HG02759 (cell line): ENCODE measurements around the gene ITM2B.
A peak's percentile ranks its signal among the peaks of the same experiment; 100 is the strongest.

Experiments used
- ATAC-seq: cut with Tn5 transposase; IDR thresholded peaks from one replicate; pipeline ENCODE4 v1.9.1; 2021; ENCODE audit warnings: mild to moderate bottlenecking, moderate library complexity; ENCODE audit not compliant: unreplicated experiment

The ITM2B gene

DNA sequence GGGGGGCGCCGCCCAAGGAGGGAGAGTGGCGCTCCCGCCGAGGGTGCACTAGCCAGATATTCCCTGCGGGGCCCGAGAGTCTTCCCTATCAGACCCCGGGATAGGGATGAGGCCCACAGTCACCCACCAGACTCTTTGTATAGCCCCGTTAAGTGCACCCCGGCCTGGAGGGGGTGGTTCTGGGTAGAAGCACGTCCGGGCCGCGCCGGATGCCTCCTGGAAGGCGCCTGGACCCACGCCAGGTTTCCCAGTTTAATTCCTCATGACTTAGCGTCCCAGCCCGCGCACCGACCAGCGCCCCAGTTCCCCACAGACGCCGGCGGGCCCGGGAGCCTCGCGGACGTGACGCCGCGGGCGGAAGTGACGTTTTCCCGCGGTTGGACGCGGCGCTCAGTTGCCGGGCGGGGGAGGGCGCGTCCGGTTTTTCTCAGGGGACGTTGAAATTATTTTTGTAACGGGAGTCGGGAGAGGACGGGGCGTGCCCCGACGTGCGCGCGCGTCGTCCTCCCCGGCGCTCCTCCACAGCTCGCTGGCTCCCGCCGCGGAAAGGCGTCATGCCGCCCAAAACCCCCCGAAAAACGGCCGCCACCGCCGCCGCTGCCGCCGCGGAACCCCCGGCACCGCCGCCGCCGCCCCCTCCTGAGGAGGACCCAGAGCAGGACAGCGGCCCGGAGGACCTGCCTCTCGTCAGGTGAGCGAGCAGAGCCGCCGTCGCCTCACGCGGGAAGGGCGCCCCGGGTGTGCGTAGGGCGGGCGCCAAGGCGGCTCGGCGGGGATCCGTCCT is 70.5 kb downstream of the ITM2B start, which contains the start of gene RB1:
RB1 (plus strand) TSS at position 393 of the 784 bp plus-strand sequence; CDS start at position 555, 162 bp downstream.
- ATAC-seq, result peak; percentile 87

DNA sequence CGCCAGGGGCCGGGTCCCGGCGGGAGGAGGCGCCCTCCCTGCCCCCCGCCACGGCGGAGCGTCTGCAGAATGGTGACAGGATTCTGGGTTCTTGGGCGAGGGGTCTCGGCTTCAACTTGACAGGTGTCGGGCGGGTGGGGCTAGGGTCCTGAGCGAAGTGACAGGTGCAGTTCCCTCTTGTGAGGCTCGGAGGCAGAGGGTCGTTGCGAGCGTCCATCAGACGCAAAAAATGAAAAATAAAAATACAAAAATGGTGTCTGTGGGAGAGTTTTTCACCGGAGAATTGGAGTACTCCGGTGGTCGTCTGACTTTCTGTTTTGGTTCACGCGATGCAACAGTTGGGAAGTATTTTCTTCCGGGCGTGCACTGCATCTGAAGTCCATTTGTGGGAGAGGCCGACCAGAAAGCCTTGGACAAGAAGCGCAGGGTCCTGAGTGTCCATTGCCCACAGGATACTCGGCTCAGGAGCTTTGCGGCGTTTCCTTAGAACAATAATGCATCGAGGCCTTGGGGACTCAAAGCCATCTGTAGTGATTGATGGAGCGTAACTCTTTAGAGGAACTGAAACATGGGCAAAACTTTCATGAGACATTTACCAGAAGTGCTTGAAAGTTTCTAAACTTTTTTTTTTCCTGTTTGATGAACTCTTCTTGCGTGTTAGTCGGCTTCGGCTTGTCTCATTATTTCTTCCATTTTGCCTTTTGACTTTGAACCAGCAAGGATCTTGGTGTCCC is 71.3 kb downstream of the ITM2B start:
- ATAC-seq, result peak; percentile 61

GRCh38 chr13:48311223-48311622 is 78.2 kb downstream of the ITM2B start:
- no peak for ATAC-seq

GRCh38 chr13:48315969-48316650 is 83.1 kb downstream of the ITM2B start:
- ATAC-seq, result no peak

DNA sequence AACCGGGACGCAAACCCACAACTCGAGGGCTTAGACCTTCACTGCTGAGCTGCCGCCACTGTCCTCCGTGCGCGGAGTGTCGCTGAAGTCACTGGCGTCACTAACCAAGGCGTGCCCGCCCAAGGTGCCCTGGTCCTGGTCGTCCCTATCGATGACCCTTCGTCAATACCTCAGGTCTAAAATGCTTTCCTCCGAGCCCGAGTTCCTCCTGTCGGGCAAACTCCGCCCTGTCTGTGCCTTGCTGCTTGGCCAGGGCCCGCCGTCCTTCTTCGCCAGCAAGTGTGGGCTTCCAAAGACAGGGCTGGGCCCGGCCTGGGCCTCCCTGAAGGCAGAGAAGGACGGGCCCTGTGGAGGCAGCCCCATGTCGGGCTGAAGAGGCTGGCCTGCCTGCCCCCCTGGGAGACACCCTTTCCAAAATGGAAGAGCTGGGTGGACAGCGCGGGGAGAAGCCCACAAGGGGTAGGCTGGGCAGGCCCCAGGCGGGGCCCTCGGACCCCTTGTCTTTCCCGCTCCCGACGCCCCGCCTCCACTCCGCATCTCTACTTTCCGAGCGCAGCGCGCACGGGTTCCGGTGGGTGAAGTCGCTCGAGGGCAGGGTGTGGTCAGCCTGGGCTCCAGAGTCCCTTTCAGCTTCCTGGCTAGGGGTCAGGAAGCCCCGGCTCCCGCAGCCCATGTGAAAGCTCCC is 84.0 kb downstream of the ITM2B start:
- no peak for ATAC-seq

DNA sequence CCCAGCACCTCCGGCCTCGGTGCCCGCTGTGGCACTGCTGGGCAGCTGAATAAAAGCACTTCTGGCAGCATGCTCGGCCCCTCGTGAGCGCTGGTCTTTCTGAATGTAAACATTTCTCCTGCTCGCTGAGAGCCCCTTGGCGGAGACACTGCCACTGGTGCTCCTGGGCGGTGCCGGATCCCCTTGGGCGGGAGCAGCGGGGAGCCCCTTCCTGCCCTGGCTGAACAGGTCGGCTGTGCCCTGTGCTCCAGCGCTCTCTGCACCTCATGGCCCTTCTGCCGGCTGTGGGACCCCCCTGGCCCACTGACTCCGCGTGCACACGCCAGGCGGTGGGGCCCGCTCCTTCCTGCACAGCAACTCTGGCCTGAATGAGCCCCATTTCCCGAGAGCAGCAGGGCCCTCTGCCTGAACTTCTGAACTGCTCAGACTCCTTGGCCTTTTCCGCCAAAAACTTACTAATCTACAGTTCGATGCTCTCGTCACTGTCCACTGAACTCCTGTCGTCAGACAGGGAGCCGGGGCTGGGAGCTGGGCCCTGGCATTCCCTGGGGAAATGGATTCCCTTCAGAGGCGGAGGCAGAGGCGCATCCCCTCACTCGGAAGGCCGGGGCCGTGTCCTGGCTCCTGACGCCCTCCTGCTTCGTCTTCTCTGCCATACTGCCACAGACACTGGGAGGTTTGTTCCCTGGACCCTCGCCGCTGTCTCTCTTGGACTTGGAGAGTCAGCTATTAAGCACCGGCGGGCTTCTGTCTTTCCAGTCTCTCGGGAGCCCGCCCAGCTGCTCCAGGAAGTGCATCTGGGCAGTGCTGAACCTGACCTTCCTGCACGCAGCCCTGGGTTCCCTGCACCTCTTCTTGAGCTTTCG is 84.7 kb downstream of the ITM2B start:
- no peak for ATAC-seq

DNA sequence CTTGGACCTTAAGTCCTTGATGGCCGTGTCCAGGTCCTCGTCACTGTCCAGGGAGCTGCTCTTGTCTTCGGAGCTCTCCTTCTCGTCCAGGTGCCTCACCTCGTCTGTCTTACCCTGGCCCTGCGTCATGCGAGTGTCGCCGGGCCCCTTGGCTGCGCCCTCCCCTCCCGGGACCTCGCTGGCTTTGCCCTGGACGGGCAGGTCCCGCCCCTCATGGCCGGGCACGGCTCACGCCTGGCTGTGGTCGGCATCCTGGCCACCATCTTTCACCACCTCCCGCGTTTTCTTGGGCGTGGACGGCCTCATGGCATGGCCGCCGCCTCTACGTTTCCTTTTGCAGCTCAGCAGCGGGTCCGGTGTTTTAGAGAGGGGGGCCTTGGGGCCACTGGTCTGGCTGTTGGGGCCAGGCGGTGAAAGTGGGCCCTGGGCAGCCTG is 85.4 kb downstream of the ITM2B start:
- no peak for ATAC-seq

- ATAC-seq, result no peak
Measured at GRCh38 chr13:48318821-48319511, 86.0 kb downstream of the ITM2B start.
